HepG2 (cell line): ENCODE results near the gene F12. TPM values are rescaled to one million over a fixed set of nuclear protein-coding genes. Genes with fewer than 3 reads are reported as not detected.

ENCODE experiments used
- ATAC-seq: fragments of 200-7000 bp; cut with Tn5 transposase; 3 replicates; pipeline ENCODE4 v1.9.1; 2020; ENCODE audit warnings: mild to moderate bottlenecking, moderate library complexity
- BruUV-seq: library from RNA; stranded (reverse); fragments of 400-500 nt; replicated peaks from 2 replicates; lab custom pipeline; 2021; lab: Mats Ljungman, UMichigan
- CTCF ChIA-PET: fragments of 300-600 bp; formaldehyde crosslinking; extraction: SDS; loops from one replicate; lab custom pipeline; 2021; ENCODE audit warnings: low total read pairs, inconsistent platforms, low intra/inter-chr PET ratio; lab: Yijun Ruan, JAX
- POLR2A ChIA-PET: fragments of 350-600 bp; sonication (Branson Sonifier 250); formaldehyde crosslinking; loops from one replicate; lab custom pipeline; 2020; ENCODE audit warnings: antibody characterized with exemption, inconsistent platforms; lab: Yijun Ruan, JAX
- DNase-seq: peaks from one replicate; pipeline ENCODE4 v3.0.0-alpha.2; 2015; ENCODE audit warnings: low spot score
- FAIRE-seq: peaks from 3 replicates; lab custom pipeline; 2011; peaks lifted over from hg19 to GRCh38; lab: Jason Lieb, UNC
- H2AFZ ChIP-seq: one replicate; pipeline ENCODE4 v1.6.1; 2011; ENCODE audit warnings: low read length, inconsistent platforms
- H3K27ac ChIP-seq: fragments of 300-600 bp; 3 replicates; pipeline ENCODE4 v1.8.0; 2011; ENCODE audit warnings: mixed run types, mild to moderate bottlenecking, mixed read lengths, low read length, inconsistent platforms; ENCODE audit not compliant: insufficient read depth; ENCODE audit errors: extremely low read length
- H3K27me3 ChIP-seq, 2 experiments: fragments of 200-600 bp in 1 of 2; 2 replicates in 1 of 2; 3 replicates in 1 of 2; pipeline versions ENCODE4 v1.6.0 to v1.8.0; 2011; ENCODE audit warnings: low read length in 2 of 2, mild to moderate bottlenecking in 2 of 2, moderate library complexity in 2 of 2, inconsistent platforms in 1 of 2; ENCODE audit not compliant: insufficient read depth in 2 of 2, control insufficient read depth in 1 of 2
- H3K36me3 ChIP-seq, 2 experiments: fragments of 200-600 bp in 1 of 2; replicated peaks in 1 of 2; 2 replicates in 1 of 2; 3 replicates in 1 of 2; pipeline versions ENCODE4 v1.5.1 to v1.8.0; 2011; ENCODE audit warnings: low read length in 2 of 2, inconsistent platforms in 1 of 2; ENCODE audit not compliant: insufficient read depth in 2 of 2, control insufficient read depth in 1 of 2
- H3K4me1 ChIP-seq: 2 replicates; pipeline ENCODE4 v1.5.1; 2012; ENCODE audit warnings: low read length, inconsistent platforms; ENCODE audit not compliant: insufficient read depth
- H3K4me2 ChIP-seq: 2 replicates; pipeline ENCODE4 v1.6.0; 2011; ENCODE audit warnings: low read depth, low read length, inconsistent platforms
- H3K4me3 ChIP-seq, 3 experiments: fragments of 200-600 bp in 1 of 3; sonication (generic), shearing (Covaris generic) in 1 of 3; replicated peaks in 1 of 3; 2 replicates each; pipeline ENCODE4 v1.5.1; 2011 to 2016; ENCODE audit warnings: low read length in 3 of 3, inconsistent platforms in 2 of 3, low read depth in 2 of 3, mild to moderate bottlenecking in 2 of 3, control low read depth in 1 of 3, mixed read lengths in 1 of 3; ENCODE audit not compliant: insufficient read depth in 1 of 3
- H3K79me2 ChIP-seq: one replicate; pipeline ENCODE4 v1.6.1; 2011; ENCODE audit warnings: low read length, inconsistent platforms; ENCODE audit not compliant: insufficient read depth
- H3K9ac ChIP-seq: 2 replicates; pipeline ENCODE4 v1.6.0; 2011; ENCODE audit warnings: mild to moderate bottlenecking, low read depth, low read length, inconsistent platforms; ENCODE audit not compliant: insufficient read depth
- H3K9me3 ChIP-seq: 2 replicates; pipeline ENCODE4 v1.5.1; 2012; ENCODE audit warnings: mild to moderate bottlenecking, low read length
- H4K20me1 ChIP-seq: 2 replicates; pipeline ENCODE4 v1.6.0; 2011; ENCODE audit warnings: inconsistent platforms, mild to moderate bottlenecking, low read length, moderate library complexity; ENCODE audit not compliant: insufficient read depth
- ATM ChIP-seq: fragments of 450-650 bp; IDR thresholded peaks from 2 replicates; pipeline ENCODE4 v1.7.1; 2017; ENCODE audit warnings: mild to moderate bottlenecking, borderline replicate concordance
- MATR3 ChIP-seq: sonication (generic); formaldehyde crosslinking; IDR thresholded peaks from 2 replicates; pipeline ENCODE4 v1.4.0; 2020; ENCODE audit warnings: missing genetic modification reagents
- NFE2 ChIP-seq: sonication (generic); formaldehyde crosslinking; IDR thresholded peaks from 2 replicates; pipeline ENCODE4 v1.4.0; 2020; ENCODE audit warnings: missing genetic modification reagents
- SETDB1 ChIP-seq: sonication (generic); formaldehyde crosslinking; IDR thresholded peaks from 2 replicates; pipeline ENCODE4 v1.5.1; 2020; ENCODE audit warnings: missing genetic modification reagents, mild to moderate bottlenecking, borderline replicate concordance
- SOX5 ChIP-seq: IDR thresholded peaks from 2 replicates; pipeline ENCODE4 v1.6.1; 2016; ENCODE audit warnings: borderline replicate concordance
- SP5 ChIP-seq: IDR thresholded peaks from 2 replicates; pipeline ENCODE4 v1.6.1; 2016; ENCODE audit warnings: low read depth, borderline replicate concordance
- TSC22D2 ChIP-seq: sonication (generic); formaldehyde crosslinking; IDR thresholded peaks from 2 replicates; pipeline ENCODE4 v1.5.1; 2020; ENCODE audit warnings: missing genetic modification reagents, mild to moderate bottlenecking, borderline replicate concordance
- ZNF547 ChIP-seq: sonication (generic); formaldehyde crosslinking; IDR thresholded peaks from 2 replicates; pipeline ENCODE4 v1.5.1; 2020; ENCODE audit warnings: mild to moderate bottlenecking, missing genetic modification reagents
- WGBS: methylation state at CpG from one replicate; pipeline ENCODE4 v1.1.6; 2017; ENCODE audit warnings: low lambda C conversion rate; 5-methylcytosine and 5-hydroxymethylcytosine counted together
- in situ Hi-C: cut with HindIII; loops from 2 replicates; pipeline ENCODE4 v1.10.0; 2017; ENCODE audit warnings: low pct_unique_long_range_greater_than_20kb; ENCODE audit not compliant: extremely low pct_ligation_motif_present
- intact Hi-C: fragments of 100-400 bp; cut with micrococcal nuclease; formaldehyde crosslinking; loops from one replicate; pipeline ENCODE4 v1.10.0; 2022; ENCODE audit not compliant: unreplicated experiment
- polyA plus RNA-seq, 8 experiments: library from polyadenylated mRNA; depleted of rRNA in 3 of 8; stranded (reverse) in 7 of 8; unstranded in 1 of 8; fragments of >200 nt; fragmentation: Illumina TruSeq in 4 of 8; extraction: Trizol in 4 of 8; gene quantifications; 2 replicates each; pipeline versions ENCODE4 v1.2.1 to v1.2.3, GENCODE V29; 2011 to 2016; ENCODE audit warnings: low read depth in 4 of 8, missing spikeins in 1 of 8, mixed read lengths in 1 of 8; ENCODE audit not compliant: insufficient read depth in 1 of 8
- total RNA-seq, 5 experiments: library from RNA; depleted of rRNA; stranded (reverse); fragments of >200 nt; fragmentation: Illumina TruSeq; extraction: Trizol; gene quantifications; 2 replicates each; pipeline ENCODE4 v1.2.3, GENCODE V29; 2016; ENCODE audit warnings: low read depth in 1 of 5
- TF ChIP-seq, protein P1 (sequence below): sonication (generic); formaldehyde crosslinking; IDR thresholded peaks from 2 replicates; pipeline ENCODE4 v1.4.0; 2020; ENCODE audit warnings: missing genetic modification reagents, borderline replicate concordance
- TF ChIP-seq, protein P2 (sequence below): sonication (generic); formaldehyde crosslinking; IDR thresholded peaks from 2 replicates; pipeline ENCODE4 v1.8.1; 2023; ENCODE audit warnings: mild to moderate bottlenecking, missing genetic modification reagents, borderline replicate concordance
- TF ChIP-seq, protein P3 (sequence below): sonication (generic); formaldehyde crosslinking; IDR thresholded peaks from 2 replicates; pipeline ENCODE4 v1.8.1; 2023; ENCODE audit warnings: mild to moderate bottlenecking, moderate library complexity, missing genetic modification reagents
- TF ChIP-seq, protein P4 (sequence below): sonication (generic); formaldehyde crosslinking; conservative IDR thresholded peaks from 2 replicates; pipeline ENCODE4 v1.4.0; 2020; ENCODE audit warnings: mild to moderate bottlenecking, missing genetic modification reagents, moderate library complexity
- TF ChIP-seq, protein P5 (sequence below): sonication (generic); formaldehyde crosslinking; IDR thresholded peaks from 2 replicates; pipeline ENCODE4 v1.5.1; 2020; ENCODE audit warnings: missing genetic modification reagents, mild to moderate bottlenecking, borderline replicate concordance

The F12 gene
- total and polyA plus RNA-seq, 2 of the 13 experiments (the other 11 are each of a cell fraction or from before 2014, with no cell fraction given): 2.5 to 3.0 TPM

DNA sequence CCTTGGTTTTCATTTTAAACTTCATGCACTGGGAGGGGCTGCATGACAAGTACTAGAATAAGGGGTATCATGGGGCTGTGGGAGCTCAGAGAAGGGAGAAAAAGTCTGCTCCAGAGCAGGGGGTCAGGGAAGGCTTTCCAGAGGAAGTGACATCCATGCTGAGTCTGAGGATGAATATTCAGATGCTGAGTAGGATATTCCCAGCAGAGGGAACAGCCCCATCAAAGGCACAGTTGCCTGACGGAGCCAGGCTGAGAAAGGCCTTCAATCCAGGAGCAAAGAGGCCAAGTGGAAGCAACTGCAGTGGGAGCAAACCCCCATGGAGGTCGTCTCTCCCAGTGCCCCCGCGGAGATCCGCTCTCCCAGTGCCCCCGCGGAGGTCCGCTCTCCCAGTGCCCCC, 13.3 kb downstream of the F12 start (continued):
- TF ChIP-seq, protein P1, sequence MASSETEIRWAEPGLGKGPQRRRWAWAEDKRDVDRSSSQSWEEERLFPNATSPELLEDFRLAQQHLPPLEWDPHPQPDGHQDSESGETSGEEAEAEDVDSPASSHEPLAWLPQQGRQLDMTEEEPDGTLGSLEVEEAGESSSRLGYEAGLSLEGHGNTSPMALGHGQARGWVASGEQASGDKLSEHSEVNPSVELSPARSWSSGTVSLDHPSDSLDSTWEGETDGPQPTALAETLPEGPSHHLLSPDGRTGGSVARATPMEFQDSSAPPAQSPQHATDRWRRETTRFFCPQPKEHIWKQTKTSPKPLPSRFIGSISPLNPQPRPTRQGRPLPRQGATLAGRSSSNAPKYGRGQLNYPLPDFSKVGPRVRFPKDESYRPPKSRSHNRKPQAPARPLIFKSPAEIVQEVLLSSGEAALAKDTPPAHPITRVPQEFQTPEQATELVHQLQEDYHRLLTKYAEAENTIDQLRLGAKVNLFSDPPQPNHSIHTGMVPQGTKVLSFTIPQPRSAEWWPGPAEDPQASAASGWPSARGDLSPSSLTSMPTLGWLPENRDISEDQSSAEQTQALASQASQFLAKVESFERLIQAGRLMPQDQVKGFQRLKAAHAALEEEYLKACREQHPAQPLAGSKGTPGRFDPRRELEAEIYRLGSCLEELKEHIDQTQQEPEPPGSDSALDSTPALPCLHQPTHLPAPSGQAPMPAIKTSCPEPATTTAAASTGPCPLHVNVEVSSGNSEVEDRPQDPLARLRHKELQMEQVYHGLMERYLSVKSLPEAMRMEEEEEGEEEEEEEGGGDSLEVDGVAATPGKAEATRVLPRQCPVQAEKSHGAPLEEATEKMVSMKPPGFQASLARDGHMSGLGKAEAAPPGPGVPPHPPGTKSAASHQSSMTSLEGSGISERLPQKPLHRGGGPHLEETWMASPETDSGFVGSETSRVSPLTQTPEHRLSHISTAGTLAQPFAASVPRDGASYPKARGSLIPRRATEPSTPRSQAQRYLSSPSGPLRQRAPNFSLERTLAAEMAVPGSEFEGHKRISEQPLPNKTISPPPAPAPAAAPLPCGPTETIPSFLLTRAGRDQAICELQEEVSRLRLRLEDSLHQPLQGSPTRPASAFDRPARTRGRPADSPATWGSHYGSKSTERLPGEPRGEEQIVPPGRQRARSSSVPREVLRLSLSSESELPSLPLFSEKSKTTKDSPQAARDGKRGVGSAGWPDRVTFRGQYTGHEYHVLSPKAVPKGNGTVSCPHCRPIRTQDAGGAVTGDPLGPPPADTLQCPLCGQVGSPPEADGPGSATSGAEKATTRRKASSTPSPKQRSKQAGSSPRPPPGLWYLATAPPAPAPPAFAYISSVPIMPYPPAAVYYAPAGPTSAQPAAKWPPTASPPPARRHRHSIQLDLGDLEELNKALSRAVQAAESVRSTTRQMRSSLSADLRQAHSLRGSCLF: no peak
- TF ChIP-seq ATM (no peak), MATR3 (CRISPR knock-in tag) (no peak), ZNF547 (CRISPR knock-in tag) (no peak), SETDB1 (CRISPR knock-in tag) (no peak)

DNA sequence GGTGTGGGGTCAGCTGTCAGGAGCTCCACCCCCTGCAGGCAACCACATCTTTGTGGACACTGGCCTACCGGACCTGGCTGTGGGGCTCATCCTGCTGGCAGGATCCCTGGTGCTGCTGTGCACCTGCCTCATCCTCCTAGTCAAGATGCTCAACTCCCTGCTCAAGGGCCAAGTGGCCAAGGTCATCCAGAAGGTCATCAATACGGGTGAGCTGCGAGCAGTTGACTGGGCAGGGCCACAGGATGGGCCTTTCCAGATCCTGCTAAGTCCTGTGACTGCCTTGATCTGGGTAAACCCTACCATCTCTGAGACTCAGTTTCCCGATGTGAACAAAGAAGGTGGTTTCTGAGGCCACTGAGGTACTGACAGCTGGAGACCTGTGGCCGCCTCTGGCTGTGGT, 15.4 kb downstream of the F12 start:
- 18% methylated on average over 2 of the region's 5 CpGs for WGBS
- no peak overlapping the region for H2AFZ ChIP-seq
- no peaks in the 10 kb centered on the region for H4K20me1 ChIP-seq
- CTCF ChIA-PET: no interaction called here
- no peaks in the 10 kb centered on the region for H3K36me3 ChIP-seq
- no peaks in the 10 kb centered on the region for H3K79me2 ChIP-seq
- H3K9me3 ChIP-seq: no peaks in the 10 kb centered on the region
- no TSS peak for BruUV-seq
- H3K27ac ChIP-seq: no peak overlapping the region
- DNase-seq (no peak), ATAC-seq (no peak), FAIRE-seq (no peak)
- intact Hi-C loops (no loop called here), in situ Hi-C loops (no loop called here)
- no peak overlapping the region for H3K4me3 ChIP-seq
- POLR2A ChIA-PET: interaction anchor here (1.1 to 7.3 kb wide), 4 partner anchors 15 to 54 kb away, joined by 3 to 79 read pairs (median 4); partner anchors contain the start of gene GRK6
- H3K27me3 ChIP-seq: peaks cover 5 to 47% of the 10 kb centered on the region in 2 experiments; a peak in 3 of 5 replicates
- H3K9ac ChIP-seq: no peak overlapping the region
- H3K4me2 ChIP-seq: no peak overlapping the region
- peaks cover 29% of the 10 kb centered on the region for H3K4me1 ChIP-seq
- TF ChIP-seq, protein P2, sequence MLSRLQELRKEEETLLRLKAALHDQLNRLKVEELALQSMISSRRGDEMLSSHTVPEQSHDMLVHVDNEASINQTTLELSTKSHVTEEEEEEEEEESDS (CRISPR knock-in tag): no peak
- no peak for TF ChIP-seq SOX5
- no peak for TF ChIP-seq TSC22D2 (CRISPR knock-in tag)
- no peak for TF ChIP-seq NFE2
- TF ChIP-seq, protein P3, sequence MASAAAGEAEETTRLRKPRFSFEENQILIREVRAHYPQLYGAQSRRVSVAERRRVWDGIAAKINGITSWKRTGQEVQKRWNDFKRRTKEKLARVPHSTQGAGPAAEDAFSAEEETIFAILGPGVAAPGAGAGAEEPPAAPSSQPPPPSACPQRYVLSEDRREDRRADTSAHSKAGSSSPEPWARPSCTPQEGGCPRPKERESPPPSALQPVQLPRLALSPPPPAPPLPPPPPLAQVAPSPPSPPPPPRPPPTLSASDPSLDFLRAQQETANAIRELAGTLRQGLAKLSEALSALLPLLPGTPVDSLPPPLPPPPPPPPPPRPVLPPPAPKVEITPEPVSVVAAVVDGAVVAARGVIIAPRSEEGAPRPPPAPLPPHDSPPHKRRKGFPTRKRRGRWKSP (CRISPR knock-in tag): no peak
- TF ChIP-seq, protein P4, sequence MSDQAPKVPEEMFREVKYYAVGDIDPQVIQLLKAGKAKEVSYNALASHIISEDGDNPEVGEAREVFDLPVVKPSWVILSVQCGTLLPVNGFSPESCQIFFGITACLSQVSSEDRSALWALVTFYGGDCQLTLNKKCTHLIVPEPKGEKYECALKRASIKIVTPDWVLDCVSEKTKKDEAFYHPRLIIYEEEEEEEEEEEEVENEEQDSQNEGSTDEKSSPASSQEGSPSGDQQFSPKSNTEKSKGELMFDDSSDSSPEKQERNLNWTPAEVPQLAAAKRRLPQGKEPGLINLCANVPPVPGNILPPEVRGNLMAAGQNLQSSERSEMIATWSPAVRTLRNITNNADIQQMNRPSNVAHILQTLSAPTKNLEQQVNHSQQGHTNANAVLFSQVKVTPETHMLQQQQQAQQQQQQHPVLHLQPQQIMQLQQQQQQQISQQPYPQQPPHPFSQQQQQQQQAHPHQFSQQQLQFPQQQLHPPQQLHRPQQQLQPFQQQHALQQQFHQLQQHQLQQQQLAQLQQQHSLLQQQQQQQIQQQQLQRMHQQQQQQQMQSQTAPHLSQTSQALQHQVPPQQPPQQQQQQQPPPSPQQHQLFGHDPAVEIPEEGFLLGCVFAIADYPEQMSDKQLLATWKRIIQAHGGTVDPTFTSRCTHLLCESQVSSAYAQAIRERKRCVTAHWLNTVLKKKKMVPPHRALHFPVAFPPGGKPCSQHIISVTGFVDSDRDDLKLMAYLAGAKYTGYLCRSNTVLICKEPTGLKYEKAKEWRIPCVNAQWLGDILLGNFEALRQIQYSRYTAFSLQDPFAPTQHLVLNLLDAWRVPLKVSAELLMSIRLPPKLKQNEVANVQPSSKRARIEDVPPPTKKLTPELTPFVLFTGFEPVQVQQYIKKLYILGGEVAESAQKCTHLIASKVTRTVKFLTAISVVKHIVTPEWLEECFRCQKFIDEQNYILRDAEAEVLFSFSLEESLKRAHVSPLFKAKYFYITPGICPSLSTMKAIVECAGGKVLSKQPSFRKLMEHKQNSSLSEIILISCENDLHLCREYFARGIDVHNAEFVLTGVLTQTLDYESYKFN (CRISPR knock-in tag): no peak
- TF ChIP-seq, protein P5, sequence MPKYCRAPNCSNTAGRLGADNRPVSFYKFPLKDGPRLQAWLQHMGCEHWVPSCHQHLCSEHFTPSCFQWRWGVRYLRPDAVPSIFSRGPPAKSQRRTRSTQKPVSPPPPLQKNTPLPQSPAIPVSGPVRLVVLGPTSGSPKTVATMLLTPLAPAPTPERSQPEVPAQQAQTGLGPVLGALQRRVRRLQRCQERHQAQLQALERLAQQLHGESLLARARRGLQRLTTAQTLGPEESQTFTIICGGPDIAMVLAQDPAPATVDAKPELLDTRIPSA (CRISPR knock-in tag): no peak
- no peak for TF ChIP-seq SP5 (CRISPR knock-in tag)
